ENCODE measurements around the gene GPR137.
A peak's percentile ranks its signal among the peaks of the same experiment; 100 is the strongest.

Gene GPR137

DNA sequence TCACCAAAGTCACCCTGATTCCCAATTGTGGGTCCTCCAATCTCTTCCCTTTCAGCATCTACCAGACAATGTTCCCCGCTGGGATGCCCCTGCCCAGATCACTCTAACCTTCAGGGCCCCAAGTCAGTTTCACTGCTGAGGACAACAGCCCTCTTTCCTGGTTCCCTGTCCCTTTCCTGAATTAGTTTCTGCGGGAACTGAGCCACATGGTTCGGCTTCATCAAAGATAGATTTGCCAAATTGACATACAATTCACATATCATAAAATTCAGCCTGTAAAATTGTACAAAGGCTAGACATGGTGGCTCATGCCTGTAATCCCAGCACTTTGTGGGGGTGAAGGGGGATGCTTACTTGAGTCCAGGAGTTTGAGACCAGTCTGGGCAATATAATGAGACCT, 42.3 kb downstream of the GPR137 start:
- Histone ChIP-seq H3K36me3 (ENCODE audit: control insufficient read depth, insufficient read depth, low read length) (no peaks in the 10 kb centered on the region), H3K9me3 (ENCODE audit: control insufficient read depth, low read length) (no peaks in the 10 kb centered on the region), H3K9ac (ENCODE audit: low read length) (no peak overlapping the region), H3K4me3 (ENCODE audit: low read length) (no peak overlapping the region), H3K27me3 (ENCODE audit: control insufficient read depth, insufficient read depth, low read length) (no peaks in the 10 kb centered on the region), H3K4me1 (ENCODE audit: control insufficient read depth, insufficient read depth, low read length) (peaks cover 29% of the 10 kb centered on the region)

DNA sequence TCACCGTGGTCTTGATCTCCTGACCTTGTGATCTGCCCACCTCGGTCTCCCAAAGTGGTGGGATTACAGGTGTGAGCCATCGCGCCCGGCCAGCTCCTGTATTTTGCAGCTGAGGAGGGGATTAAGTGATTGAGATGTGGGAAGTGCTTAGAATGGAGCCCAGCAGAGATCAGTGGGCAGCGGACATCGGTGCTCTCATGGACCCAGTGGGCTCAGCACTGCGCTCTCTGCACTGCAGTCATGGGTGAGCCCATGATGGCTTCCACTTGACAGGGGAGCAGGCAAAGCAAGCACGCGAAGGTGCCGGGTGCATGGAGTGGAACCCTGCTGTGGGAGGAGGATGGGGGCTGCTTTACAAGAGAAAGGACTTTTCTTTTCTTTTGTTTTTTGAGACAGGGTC, 45.2 kb downstream of the GPR137 start:
- Histone ChIP-seq H3K9me3 (ENCODE audit: control insufficient read depth, low read length) (no peaks in the 10 kb centered on the region), H3K9ac (ENCODE audit: low read length) (no peak overlapping the region), H3K27me3 (ENCODE audit: control insufficient read depth, insufficient read depth, low read length) (no peaks in the 10 kb centered on the region), H3K4me3 (ENCODE audit: low read length) (no peak overlapping the region), H3K36me3 (ENCODE audit: control insufficient read depth, insufficient read depth, low read length) (no peaks in the 10 kb centered on the region), H3K4me1 (ENCODE audit: control insufficient read depth, insufficient read depth, low read length) (peaks cover 38% of the 10 kb centered on the region)

DNA sequence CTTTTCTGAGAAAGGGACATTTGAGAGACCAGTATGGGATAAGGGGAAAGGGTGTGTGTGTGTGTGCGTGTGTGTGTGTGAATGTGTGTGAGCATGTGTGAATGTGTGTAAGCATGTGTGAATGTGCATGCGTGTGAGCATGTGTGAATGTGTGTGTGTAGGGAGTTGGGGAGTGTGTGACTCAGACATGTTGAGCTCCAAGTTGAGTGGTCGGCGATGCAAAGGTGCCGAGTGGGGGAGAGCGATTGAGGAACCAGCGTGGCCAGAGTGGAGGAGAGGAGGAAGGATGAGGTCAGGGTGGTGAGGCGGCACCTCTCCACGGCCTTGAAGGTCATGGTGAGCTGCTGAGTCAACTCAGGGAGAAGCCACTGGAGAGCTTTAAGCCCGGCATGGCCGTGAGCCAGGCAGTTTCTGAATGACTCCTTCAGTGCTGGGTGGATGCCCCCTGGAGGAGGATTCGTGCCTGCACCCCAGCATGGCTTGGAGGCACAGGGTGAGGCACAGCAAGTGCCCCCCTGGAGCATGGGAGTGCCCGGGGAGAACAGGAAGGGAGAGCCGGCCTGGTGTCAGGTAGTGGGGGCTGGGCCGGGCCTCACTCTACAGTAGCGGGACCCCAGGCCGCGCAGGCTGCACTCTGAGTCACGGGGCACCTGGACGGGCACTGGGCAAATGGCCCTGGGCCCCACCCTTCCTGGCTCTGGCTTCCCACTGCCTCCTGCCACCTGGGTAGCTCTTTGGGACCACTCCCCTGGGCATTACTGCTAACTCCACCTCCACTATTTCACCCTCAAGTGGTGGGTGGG, 46.1 kb downstream of the GPR137 start:
- no peaks in the 10 kb centered on the region for H3K36me3 ChIP-seq (ENCODE audit: control insufficient read depth, insufficient read depth, low read length)
- H3K9ac ChIP-seq (ENCODE audit: low read length), result peak overlapping the region; percentile 42
- H3K4me3 ChIP-seq (ENCODE audit: low read length), result no peak overlapping the region
- H3K4me1 ChIP-seq (ENCODE audit: control insufficient read depth, insufficient read depth, low read length), result peaks cover 38% of the 10 kb centered on the region
- H3K27me3 ChIP-seq (ENCODE audit: control insufficient read depth, insufficient read depth, low read length), result no peaks in the 10 kb centered on the region
- H3K9me3 ChIP-seq (ENCODE audit: control insufficient read depth, low read length), result no peaks in the 10 kb centered on the region

DNA sequence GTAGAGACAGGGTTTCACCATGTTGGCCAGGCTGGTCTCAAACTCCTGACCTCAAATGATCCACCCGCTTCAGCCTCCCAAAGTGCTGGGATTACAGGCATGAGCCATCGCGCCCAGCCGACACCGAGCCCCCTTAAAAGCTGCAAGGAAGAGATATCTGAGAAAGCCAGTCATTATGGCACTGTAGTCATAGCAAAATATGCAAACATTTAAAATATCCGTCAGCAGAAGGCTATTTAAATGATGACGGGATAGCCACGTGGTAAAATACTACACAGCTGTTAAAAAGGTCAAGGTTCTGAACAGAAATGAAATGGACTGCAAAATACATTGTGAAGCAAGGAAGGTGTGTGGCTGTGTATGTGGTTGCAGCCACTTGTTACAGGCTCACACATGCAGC, 47.9 kb downstream of the GPR137 start:
- Histone ChIP-seq H3K36me3 (ENCODE audit: control insufficient read depth, insufficient read depth, low read length) (no peaks in the 10 kb centered on the region), H3K9ac (ENCODE audit: low read length) (no peak overlapping the region), H3K27me3 (ENCODE audit: control insufficient read depth, insufficient read depth, low read length) (no peaks in the 10 kb centered on the region), H3K4me1 (ENCODE audit: control insufficient read depth, insufficient read depth, low read length) (peaks cover 38% of the 10 kb centered on the region), H3K9me3 (ENCODE audit: control insufficient read depth, low read length) (no peaks in the 10 kb centered on the region), H3K4me3 (ENCODE audit: low read length) (no peak overlapping the region)

DNA sequence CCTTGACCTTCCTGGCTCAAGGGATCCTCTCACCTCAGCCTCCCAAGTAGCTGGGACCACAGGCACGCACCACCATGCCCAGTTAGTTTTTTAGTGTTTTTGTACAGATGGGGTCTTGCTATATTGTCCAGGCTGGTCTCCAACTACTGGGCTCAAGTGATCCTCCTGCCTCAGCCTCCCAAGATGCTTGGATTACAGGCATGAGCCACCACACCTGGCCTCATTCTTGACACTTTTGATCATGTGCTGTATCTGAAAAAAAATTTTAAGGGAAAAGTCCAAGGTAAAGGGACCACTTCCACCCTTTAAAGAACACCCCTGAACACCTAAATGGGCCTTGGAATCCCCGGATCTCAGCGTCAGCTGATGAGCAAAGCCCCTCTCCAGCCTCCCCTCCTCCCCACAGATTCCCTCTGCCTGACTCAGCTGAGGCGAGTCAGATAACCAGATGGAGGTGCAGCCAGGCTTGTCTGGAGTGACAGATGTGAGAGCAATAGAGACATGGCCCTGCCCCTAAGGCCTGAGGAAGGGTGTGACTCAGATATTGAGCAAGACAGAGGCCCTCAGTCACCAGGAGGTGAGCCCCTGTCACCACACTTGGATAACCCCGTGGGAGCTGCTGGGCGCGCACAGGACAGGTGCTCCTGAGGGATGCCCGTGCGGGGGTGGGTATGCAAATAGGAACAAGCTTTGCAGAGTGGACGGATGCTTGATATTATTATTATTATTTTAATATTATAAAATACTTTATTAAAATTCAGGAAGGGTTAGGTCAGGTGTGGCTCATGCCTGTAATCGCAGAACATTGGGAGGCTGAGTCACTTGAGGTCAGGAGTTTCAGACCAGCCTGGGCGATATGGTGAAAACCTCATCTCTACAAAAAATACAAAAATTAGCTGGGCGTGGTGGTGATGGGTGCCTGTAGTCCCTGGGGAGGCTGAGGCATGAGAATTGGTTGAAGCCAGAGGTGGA, 49.4 kb downstream of the GPR137 start:
- H3K4me1 ChIP-seq (ENCODE audit: control insufficient read depth, insufficient read depth, low read length), result peaks cover 26% of the 10 kb centered on the region
- H3K27me3 ChIP-seq (ENCODE audit: control insufficient read depth, insufficient read depth, low read length), result no peaks in the 10 kb centered on the region
- H3K9ac ChIP-seq (ENCODE audit: low read length), result no peak overlapping the region
- H3K9me3 ChIP-seq (ENCODE audit: control insufficient read depth, low read length), result no peaks in the 10 kb centered on the region
- no peaks in the 10 kb centered on the region for H3K36me3 ChIP-seq (ENCODE audit: control insufficient read depth, insufficient read depth, low read length)
- no peak overlapping the region for H3K4me3 ChIP-seq (ENCODE audit: low read length)

DNA sequence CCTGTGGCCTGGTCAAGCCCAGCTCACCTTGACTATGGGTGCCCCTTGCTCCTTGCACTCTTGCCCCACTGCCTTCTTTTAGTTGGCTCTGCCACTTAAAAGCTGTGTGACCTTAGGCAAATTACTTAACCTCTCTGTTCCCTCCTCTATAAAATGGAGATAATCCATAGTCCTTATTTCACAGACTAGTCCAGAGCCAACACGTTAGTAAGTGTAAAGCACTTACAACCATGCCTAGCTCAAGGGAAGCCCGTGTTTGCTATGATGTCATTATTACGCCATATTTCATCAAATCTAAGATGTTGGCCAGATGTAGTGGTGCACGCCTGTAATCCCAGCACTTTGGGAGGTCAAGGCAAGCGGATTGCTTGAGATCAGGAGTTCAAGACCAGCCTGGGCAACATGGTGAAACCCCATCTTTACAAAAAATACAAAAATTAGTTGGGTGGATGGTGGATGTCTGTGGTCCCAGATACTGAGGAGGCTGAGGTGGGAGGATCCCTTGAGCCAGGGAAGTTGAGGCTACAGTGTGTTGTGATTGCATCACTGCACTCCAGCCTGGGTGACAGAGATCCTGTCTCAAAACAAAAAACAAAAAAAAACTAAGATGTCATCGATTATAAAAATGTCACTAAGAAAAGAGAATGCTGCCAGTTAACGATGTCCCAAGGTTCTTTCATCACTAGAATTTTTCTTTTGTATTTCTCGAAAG, 52.0 kb downstream of the GPR137 start:
- Histone ChIP-seq H3K9ac (ENCODE audit: low read length) (no peak overlapping the region), H3K4me1 (ENCODE audit: control insufficient read depth, insufficient read depth, low read length) (peaks cover 20% of the 10 kb centered on the region), H3K27me3 (ENCODE audit: control insufficient read depth, insufficient read depth, low read length) (no peaks in the 10 kb centered on the region), H3K4me3 (ENCODE audit: low read length) (no peak overlapping the region), H3K9me3 (ENCODE audit: control insufficient read depth, low read length) (no peaks in the 10 kb centered on the region), H3K36me3 (ENCODE audit: control insufficient read depth, insufficient read depth, low read length) (no peaks in the 10 kb centered on the region)

DNA sequence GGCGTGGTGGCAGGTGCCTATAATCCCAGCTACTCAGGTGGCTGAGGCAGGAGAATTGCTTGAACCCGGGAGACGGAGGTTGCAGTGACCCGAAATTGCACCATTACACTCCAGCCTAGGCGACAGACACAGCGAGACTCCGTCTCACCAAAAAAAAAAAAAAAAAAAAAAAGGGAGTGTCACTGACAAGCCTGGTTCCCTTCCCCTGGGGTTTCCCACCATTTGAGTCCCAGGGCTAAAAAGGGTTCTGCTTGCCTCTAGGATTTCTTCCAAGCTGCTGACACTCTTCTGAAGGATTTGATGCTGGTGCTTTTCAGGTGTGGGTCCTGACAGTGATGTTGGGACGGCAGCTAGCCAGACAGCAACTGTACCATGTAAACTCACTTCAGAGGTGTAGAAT, 53.1 kb downstream of the GPR137 start:
- Histone ChIP-seq H3K4me3 (ENCODE audit: low read length) (no peak overlapping the region), H3K27me3 (ENCODE audit: control insufficient read depth, insufficient read depth, low read length) (no peaks in the 10 kb centered on the region), H3K9ac (ENCODE audit: low read length) (no peak overlapping the region), H3K4me1 (ENCODE audit: control insufficient read depth, insufficient read depth, low read length) (peaks cover 30% of the 10 kb centered on the region), H3K36me3 (ENCODE audit: control insufficient read depth, insufficient read depth, low read length) (no peaks in the 10 kb centered on the region), H3K9me3 (ENCODE audit: control insufficient read depth, low read length) (no peaks in the 10 kb centered on the region)
